Sigmoid colon (tissue), 4 donors: ENCODE measurements around the gene SLC38A8.

Source experiments
- EP300 ChIP-seq, 4 donors: sonication (generic); formaldehyde crosslinking; IDR thresholded peaks; one replicate each; pipeline ENCODE4 v1.6.1; 2017; ENCODE audit warnings: antibody characterized with exemption in 4 of 4
- POLR2A ChIP-seq, 2 donors: fragments of 450-650 bp; IDR thresholded peaks; one replicate each; pipeline ENCODE4 v1.6.1; 2016; ENCODE audit warnings: antibody characterized with exemption in 2 of 2, mild to moderate bottlenecking in 2 of 2, moderate library complexity in 2 of 2
- POLR2AphosphoS5 ChIP-seq, 4 donors: sonication (generic); formaldehyde crosslinking; IDR thresholded peaks; one replicate each; pipeline ENCODE4 v1.6.1; 2017; ENCODE audit warnings: antibody characterized with exemption in 4 of 4
- TF ChIP-seq, protein P1 (sequence below), 4 experiments: fragments of 450-650 bp in 3 of 4; fragments of 200-600 bp in 1 of 4; IDR thresholded peaks; one replicate each; pipeline ENCODE4 v1.5.1; 2016 to 2019; ENCODE audit warnings: antibody characterized with exemption in 4 of 4, mild to moderate bottlenecking in 3 of 4, moderate library complexity in 2 of 4

- no peak for TF ChIP-seq POLR2AphosphoS5 (IDR thresholded peaks at IDR 0.05)
- TF ChIP-seq, protein P1, sequence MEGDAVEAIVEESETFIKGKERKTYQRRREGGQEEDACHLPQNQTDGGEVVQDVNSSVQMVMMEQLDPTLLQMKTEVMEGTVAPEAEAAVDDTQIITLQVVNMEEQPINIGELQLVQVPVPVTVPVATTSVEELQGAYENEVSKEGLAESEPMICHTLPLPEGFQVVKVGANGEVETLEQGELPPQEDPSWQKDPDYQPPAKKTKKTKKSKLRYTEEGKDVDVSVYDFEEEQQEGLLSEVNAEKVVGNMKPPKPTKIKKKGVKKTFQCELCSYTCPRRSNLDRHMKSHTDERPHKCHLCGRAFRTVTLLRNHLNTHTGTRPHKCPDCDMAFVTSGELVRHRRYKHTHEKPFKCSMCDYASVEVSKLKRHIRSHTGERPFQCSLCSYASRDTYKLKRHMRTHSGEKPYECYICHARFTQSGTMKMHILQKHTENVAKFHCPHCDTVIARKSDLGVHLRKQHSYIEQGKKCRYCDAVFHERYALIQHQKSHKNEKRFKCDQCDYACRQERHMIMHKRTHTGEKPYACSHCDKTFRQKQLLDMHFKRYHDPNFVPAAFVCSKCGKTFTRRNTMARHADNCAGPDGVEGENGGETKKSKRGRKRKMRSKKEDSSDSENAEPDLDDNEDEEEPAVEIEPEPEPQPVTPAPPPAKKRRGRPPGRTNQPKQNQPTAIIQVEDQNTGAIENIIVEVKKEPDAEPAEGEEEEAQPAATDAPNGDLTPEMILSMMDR (IDR thresholded peaks at IDR 0.05), result no peak
- no peak for TF ChIP-seq POLR2A (IDR thresholded peaks at IDR 0.05)
- no peak for TF ChIP-seq EP300 (IDR thresholded peaks at IDR 0.05)
These were observed 43.7 kb upstream of the SLC38A8 start for GRCh38 chr16:84086341-84086740.
